Measurements from ENCODE around the gene DEGS2.

- TF ChIP-seq CTCF (conservative IDR thresholded peaks at IDR 0.05 in 1 of 2, IDR thresholded peaks at IDR 0.05 in 1 of 2; ENCODE audit: extremely low read depth in 1 of 2, insufficient read depth in 1 of 2, low read depth in 1 of 2, low read length in 2 of 2) (no peak), EZH2 (IDR thresholded peaks at IDR 0.05; ENCODE audit: borderline replicate concordance, low read length) (no peak)
Observed at GRCh38 chr14:100141098-100141497, 18.3 kb downstream of the DEGS2 start.
